Measurements from ENCODE around the gene INTS1. TPM values are rescaled to one million over a fixed set of nuclear protein-coding genes. Genes with fewer than 3 reads are reported as not detected.

Gene INTS1
- total and polyA plus RNA-seq, 2 donors (not counting 1 experiment from before 2014, with no cell fraction given): 128 to 160 TPM

DNA sequence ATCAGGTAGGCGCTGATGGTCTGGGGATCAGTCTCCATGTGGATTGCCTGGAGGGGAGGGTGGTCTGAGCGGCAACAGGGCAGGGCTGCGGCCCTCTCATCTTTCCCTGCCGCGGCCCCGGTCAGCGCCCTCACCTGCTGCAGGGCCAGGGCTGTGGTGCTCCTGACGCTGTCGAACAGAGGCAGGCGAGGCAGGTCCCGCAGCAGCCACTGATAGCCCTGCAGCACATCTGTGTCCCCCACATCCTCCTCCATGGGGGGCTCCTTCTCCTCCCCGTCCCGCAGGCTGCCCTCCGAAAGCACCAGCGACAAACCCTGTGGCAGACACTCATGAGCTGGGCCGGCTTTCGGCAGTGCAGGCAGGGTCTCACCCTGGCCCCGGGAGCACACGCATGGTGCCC lies 19.0 kb downstream of the INTS1 start:
- Histone ChIP-seq H3K36me3 (replicated peaks in 1 of 2; ENCODE audit: control extremely low read depth in 1 of 2, control insufficient read depth in 1 of 2, extremely low read depth in 1 of 2, insufficient read depth in 2 of 2, low read length in 1 of 2) (peaks cover 0 to 86% of the 10 kb centered on the region in 2 experiments), H3K4me1 (ENCODE audit: control insufficient read depth in 2 of 2, insufficient read depth in 2 of 2, low read length in 2 of 2) (no peaks in the 10 kb centered on the region), H3K27ac (ENCODE audit: low read length in 2 of 2) (no peak overlapping the region), H3K79me2 (ENCODE audit: control insufficient read depth, insufficient read depth, low read length) (no peaks in the 10 kb centered on the region), H3K9me3 (ENCODE audit: control extremely low read depth in 1 of 3, control insufficient read depth in 2 of 3, insufficient read depth in 1 of 3, low read length in 2 of 3) (no peaks in the 10 kb centered on the region), H3K27me3 (replicated peaks in 1 of 4; ENCODE audit: control extremely low read depth in 1 of 4, control insufficient read depth in 3 of 4, insufficient read depth in 4 of 4, low read length in 3 of 4) (no peaks in the 10 kb centered on the region), H2AFZ (ENCODE audit: insufficient read depth, low read depth, low read length, poor library complexity, severe bottlenecking) (no peak overlapping the region), H4K20me1 (ENCODE audit: control insufficient read depth, insufficient read depth, low read length, poor library complexity, severe bottlenecking) (peaks cover 6% of the 10 kb centered on the region), H3K9ac (ENCODE audit: low read length) (no peak overlapping the region), H3K4me2 (replicated peaks; ENCODE audit: low read depth, low read length, poor library complexity, severe bottlenecking) (no peak overlapping the region), H3K4me3 (ENCODE audit: control extremely low read depth in 1 of 5, extremely low read depth in 1 of 5, insufficient read depth in 1 of 5, low read depth in 2 of 5, low read length in 4 of 5) (no peak overlapping the region)
- Mint-ChIP-seq H3K4me1 (no peaks in the 10 kb centered on the region), H3K4me3 (no peak overlapping the region), H3K27me3 (no peaks in the 10 kb centered on the region), H3K9me3 (ENCODE audit: insufficient read depth) (no peaks in the 10 kb centered on the region), H3K27ac (no peak overlapping the region)
- ATAC-seq (ENCODE audit: low read depth) (no peak), DNase-seq (no peak)
- intact Hi-C loops (cut with micrococcal nuclease): no loop called here
- ChIA-PET POLR2A (no interaction called here), CTCF (no interaction called here)
- TF ChIP-seq, protein P1, sequence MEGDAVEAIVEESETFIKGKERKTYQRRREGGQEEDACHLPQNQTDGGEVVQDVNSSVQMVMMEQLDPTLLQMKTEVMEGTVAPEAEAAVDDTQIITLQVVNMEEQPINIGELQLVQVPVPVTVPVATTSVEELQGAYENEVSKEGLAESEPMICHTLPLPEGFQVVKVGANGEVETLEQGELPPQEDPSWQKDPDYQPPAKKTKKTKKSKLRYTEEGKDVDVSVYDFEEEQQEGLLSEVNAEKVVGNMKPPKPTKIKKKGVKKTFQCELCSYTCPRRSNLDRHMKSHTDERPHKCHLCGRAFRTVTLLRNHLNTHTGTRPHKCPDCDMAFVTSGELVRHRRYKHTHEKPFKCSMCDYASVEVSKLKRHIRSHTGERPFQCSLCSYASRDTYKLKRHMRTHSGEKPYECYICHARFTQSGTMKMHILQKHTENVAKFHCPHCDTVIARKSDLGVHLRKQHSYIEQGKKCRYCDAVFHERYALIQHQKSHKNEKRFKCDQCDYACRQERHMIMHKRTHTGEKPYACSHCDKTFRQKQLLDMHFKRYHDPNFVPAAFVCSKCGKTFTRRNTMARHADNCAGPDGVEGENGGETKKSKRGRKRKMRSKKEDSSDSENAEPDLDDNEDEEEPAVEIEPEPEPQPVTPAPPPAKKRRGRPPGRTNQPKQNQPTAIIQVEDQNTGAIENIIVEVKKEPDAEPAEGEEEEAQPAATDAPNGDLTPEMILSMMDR (IDR thresholded peaks at IDR 0.05): no peak
- TF ChIP-seq EZH2 (IDR thresholded peaks at IDR 0.05; ENCODE audit: borderline replicate concordance, insufficient read depth, low read depth, low read length, poor library complexity, severe bottlenecking): no peak
- WGBS (ENCODE audit: insufficient coverage): 97% methylated on average over 19 of the region's 19 CpGs

DNA sequence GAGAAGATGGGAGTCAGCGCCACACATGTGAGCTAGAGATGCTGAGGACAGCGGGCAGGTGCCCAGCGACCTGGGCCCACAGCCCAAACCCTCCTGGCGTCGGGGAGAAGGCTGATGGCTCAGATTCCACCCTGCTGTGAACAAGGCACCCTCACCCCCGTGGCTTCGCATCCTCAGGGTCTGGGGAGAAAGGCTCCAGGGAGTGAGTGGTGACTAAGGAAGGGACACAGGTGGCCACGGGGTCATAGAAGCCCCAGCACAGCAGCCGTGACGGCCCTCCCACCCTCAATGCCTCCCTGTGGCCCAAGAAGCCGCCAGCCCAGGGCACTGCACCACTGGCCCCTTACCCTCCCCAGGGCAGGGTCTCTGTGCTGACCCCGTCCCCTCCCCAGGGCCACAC lies 19.6 kb downstream of the INTS1 start:
- no peaks in the 10 kb centered on the region for H3K9me3 ChIP-seq (ENCODE audit: control extremely low read depth in 1 of 3, control insufficient read depth in 2 of 3, insufficient read depth in 1 of 3, low read length in 2 of 3)
- Mint-ChIP-seq H3K27ac (no peak overlapping the region), H3K9me3 (ENCODE audit: insufficient read depth) (no peaks in the 10 kb centered on the region), H3K4me1 (no peaks in the 10 kb centered on the region), H3K4me3 (no peak overlapping the region), H3K27me3 (no peaks in the 10 kb centered on the region)
- 96% methylated on average over 11 of the region's 12 CpGs for WGBS (ENCODE audit: insufficient coverage)
- H3K27me3 ChIP-seq (replicated peaks in 1 of 4; ENCODE audit: control extremely low read depth in 1 of 4, control insufficient read depth in 3 of 4, insufficient read depth in 4 of 4, low read length in 3 of 4): no peaks in the 10 kb centered on the region
- H4K20me1 ChIP-seq (ENCODE audit: control insufficient read depth, insufficient read depth, low read length, poor library complexity, severe bottlenecking): peaks cover 6% of the 10 kb centered on the region
- TF ChIP-seq, protein P1 (IDR thresholded peaks at IDR 0.05): no peak
- TF ChIP-seq EZH2 (IDR thresholded peaks at IDR 0.05; ENCODE audit: borderline replicate concordance, insufficient read depth, low read depth, low read length, poor library complexity, severe bottlenecking): no peak
- H3K79me2 ChIP-seq (ENCODE audit: control insufficient read depth, insufficient read depth, low read length): no peaks in the 10 kb centered on the region
- no peak for ATAC-seq (ENCODE audit: low read depth)
- H3K36me3 ChIP-seq (replicated peaks in 1 of 2; ENCODE audit: control extremely low read depth in 1 of 2, control insufficient read depth in 1 of 2, extremely low read depth in 1 of 2, insufficient read depth in 2 of 2, low read length in 1 of 2): peaks cover 0 to 87% of the 10 kb centered on the region in 2 experiments
- no peak overlapping the region for H3K4me3 ChIP-seq (ENCODE audit: control extremely low read depth in 1 of 5, extremely low read depth in 1 of 5, insufficient read depth in 1 of 5, low read depth in 2 of 5, low read length in 4 of 5)
- CTCF ChIA-PET: no interaction called here
- H3K27ac ChIP-seq (ENCODE audit: low read length in 2 of 2): no peak overlapping the region
- DNase-seq: no peak
- H3K4me2 ChIP-seq (replicated peaks; ENCODE audit: low read depth, low read length, poor library complexity, severe bottlenecking): no peak overlapping the region
- no peak overlapping the region for H3K9ac ChIP-seq (ENCODE audit: low read length)
- POLR2A ChIA-PET: no interaction called here
- no peaks in the 10 kb centered on the region for H3K4me1 ChIP-seq (ENCODE audit: control insufficient read depth in 2 of 2, insufficient read depth in 2 of 2, low read length in 2 of 2)
- intact Hi-C loops (cut with micrococcal nuclease): no loop called here
- H2AFZ ChIP-seq (ENCODE audit: insufficient read depth, low read depth, low read length, poor library complexity, severe bottlenecking): no peak overlapping the region

All from B cell (primary cell).